ENCODE measurements around the gene EIF4E1B. TPM values are rescaled to one million over a fixed set of nuclear protein-coding genes. Genes with fewer than 3 reads are reported as not detected.

Gene EIF4E1B
- total RNA-seq, result 0.55 TPM

GRCh38 chr5:176629853-176630680 lies at the start of gene EIF4E1B, which contains the start of gene SNCB:
Gene EIF4E1B, plus strand, starts transcription at chr5:176630675. Its CDS starts 12,113 bp downstream, at chr5:176642788.
Gene SNCB, minus strand, starts transcription at chr5:176630534. Its CDS starts 880 bp downstream, at chr5:176629654.

DNA sequence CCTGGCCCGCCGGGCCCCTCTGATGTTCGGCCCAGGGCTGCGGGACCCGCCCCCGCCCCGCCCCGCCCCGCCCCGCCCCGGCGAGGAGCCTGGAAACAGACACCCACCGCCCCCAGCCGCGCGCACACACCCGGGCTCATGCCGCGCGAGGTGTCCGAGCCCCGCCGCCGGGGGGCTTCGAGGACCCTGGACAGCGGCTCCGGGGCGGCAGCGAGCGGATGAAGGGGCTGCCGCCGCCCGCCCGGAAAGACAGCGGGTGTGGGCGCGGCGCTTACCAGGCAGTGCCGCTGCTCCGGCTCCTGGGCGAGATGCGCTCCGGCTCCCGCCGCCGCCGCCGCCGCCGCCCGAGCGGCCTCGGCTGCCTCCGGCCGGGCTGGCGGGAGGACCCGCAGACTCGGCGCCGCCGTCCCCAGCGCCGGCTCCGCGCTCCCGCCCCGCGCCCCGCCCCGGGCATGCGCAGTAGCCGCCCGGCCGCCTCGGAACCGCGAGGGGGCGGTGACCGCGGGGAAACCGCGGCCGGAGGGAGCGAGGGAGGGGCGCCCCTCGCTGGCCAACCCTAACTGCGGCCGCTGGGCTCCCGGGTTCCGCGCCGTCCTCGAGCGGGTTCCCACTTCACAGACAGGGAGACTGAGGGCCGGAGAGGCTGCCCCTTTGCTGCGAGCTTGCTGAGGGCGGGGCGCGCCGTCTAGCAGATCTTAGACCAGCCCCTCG lies 20.6 kb upstream of the EIF4E1B start, which contains the start of gene GPRIN1:
Gene GPRIN1 (minus strand): TSS at position 433 of the 711 bp plus-strand sequence. CDS start 10,322 bp downstream, outside the sequence.

DNA sequence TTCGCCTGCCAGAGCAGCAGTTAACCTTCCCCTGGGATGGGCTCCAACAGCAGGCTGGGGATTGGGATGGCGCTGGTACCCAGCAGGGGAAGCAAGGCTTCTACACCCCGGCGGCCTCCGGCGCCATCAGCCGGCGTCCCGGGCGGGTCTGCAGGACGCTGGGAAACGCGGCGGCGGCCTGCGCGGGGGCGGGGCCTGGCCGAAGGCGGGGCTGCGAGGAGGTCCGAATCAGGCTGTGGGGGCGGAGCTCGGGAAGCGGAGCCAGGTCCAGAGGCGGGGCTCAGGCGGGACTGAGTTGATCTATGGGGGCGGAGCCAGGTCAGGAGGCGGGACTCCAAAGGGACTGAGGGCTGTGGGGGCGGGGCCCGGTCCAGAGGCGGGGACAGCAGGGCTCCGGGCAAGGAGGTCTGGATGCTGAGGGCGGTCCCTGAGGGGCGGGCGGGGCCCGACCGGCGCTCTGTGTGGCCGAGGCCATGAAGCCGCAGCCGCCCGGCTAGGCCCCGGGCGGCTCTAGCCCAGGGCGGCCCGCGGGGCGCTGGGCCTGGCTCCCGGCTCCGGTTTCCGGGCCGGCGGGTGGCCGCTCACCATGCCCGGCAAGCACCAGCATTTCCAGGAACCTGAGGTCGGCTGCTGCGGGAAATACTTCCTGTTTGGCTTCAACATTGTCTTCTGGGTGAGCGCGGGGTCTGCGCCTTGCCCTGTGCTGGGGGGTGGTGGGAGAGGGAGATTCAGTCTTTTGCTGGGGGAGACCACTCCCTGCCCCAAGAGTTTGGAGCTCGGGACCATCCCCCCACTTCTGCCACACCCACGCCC lies 16.8 kb downstream of the EIF4E1B start, which contains the start of gene TSPAN17:
Gene TSPAN17 (plus strand): TSS at position 455 of the 813 bp plus-strand sequence. CDS start 132 bp downstream, at position 587.

Other genes starting within 250 kb of the EIF4E1B start
- gene NOP16, start 242.1 kb upstream of the EIF4E1B start, total RNA-seq, result 4.5 TPM
- gene HIGD2A, start 241.9 kb upstream of the EIF4E1B start, total RNA-seq, result 45.9 TPM
- 68.9 TPM for gene CLTB, start 214.1 kb upstream of the EIF4E1B start, total RNA-seq
- 45.9 TPM for gene FAF2, start 182.3 kb upstream of the EIF4E1B start, total RNA-seq
- gene RNF44, start 93.3 kb upstream of the EIF4E1B start, total RNA-seq, result 24.9 TPM
- 0.11 TPM for gene CDHR2, start 81.3 kb upstream of the EIF4E1B start, total RNA-seq
- 24.8 TPM for gene GPRIN1, start 20.5 kb upstream of the EIF4E1B start, total RNA-seq
- gene SNCB, start 141 bp upstream of the EIF4E1B start, total RNA-seq, result 10.1 TPM
- 22.9 TPM for gene TSPAN17, start 16.8 kb downstream of the EIF4E1B start, total RNA-seq
- 3.7 TPM for gene UNC5A, start 179.9 kb downstream of the EIF4E1B start, total RNA-seq